HepG2 (cell line): ENCODE results near the gene KIF3A. TPM values are rescaled to one million over a fixed set of nuclear protein-coding genes. Genes with fewer than 3 reads are reported as not detected.

Experiments
- ATF2 ChIP-seq: sonication (generic); formaldehyde crosslinking; IDR thresholded peaks from 2 replicates; pipeline ENCODE4 v1.4.0; 2020; ENCODE audit warnings: missing genetic modification reagents
- BCL6 ChIP-seq: IDR thresholded peaks from 2 replicates; pipeline ENCODE4 v1.6.1; 2016; ENCODE audit warnings: missing genetic modification reagents, missing compliant biosample characterization
- CCDC6 ChIP-seq: sonication (generic); formaldehyde crosslinking; IDR thresholded peaks from 2 replicates; pipeline ENCODE4 v1.8.1; 2022; ENCODE audit warnings: mild to moderate bottlenecking, missing genetic modification reagents, moderate library complexity
- HINFP ChIP-seq: sonication (generic); formaldehyde crosslinking; IDR thresholded peaks from 2 replicates; pipeline ENCODE4 v1.4.0; 2020; ENCODE audit warnings: low read depth, mild to moderate bottlenecking, missing genetic modification reagents
- NFIC ChIP-seq: IDR thresholded peaks from 2 replicates; pipeline ENCODE4 v1.6.1; 2012; ENCODE audit warnings: mild to moderate bottlenecking, low read length, inconsistent platforms
- PAF1 ChIP-seq: IDR thresholded peaks from 2 replicates; pipeline ENCODE4 v1.6.1; 2016; ENCODE audit warnings: missing genetic modification reagents, missing compliant biosample characterization
- PRDM15 ChIP-seq: sonication (generic); formaldehyde crosslinking; IDR thresholded peaks from 2 replicates; pipeline ENCODE4 v1.4.0; 2020; ENCODE audit warnings: missing genetic modification reagents
- SKI ChIP-seq: fragments of 450-650 bp; IDR thresholded peaks from one replicate; pipeline ENCODE4 v1.6.1; 2018; ENCODE audit warnings: mild to moderate bottlenecking; ENCODE audit not compliant: partially characterized antibody
- TAF1 ChIP-seq: sonication (generic); formaldehyde crosslinking; IDR thresholded peaks from 2 replicates; pipeline ENCODE4 v1.4.0; 2020; ENCODE audit warnings: missing genetic modification reagents
- TOPORS ChIP-seq: sonication (generic); formaldehyde crosslinking; IDR thresholded peaks from 2 replicates; pipeline ENCODE4 v1.8.0; 2023; ENCODE audit warnings: mild to moderate bottlenecking, missing genetic modification reagents
- ZNF205 ChIP-seq: IDR thresholded peaks from 2 replicates; pipeline ENCODE4 v1.6.1; 2018; ENCODE audit warnings: missing biosample characterization, missing genetic modification reagents
- ZNF263 ChIP-seq: sonication (generic); formaldehyde crosslinking; IDR thresholded peaks from 2 replicates; pipeline ENCODE4 v1.4.0; 2020; ENCODE audit warnings: missing genetic modification reagents
- ZNF335 ChIP-seq: sonication (generic); formaldehyde crosslinking; IDR thresholded peaks from 2 replicates; pipeline ENCODE4 v1.4.0; 2020; ENCODE audit warnings: missing genetic modification reagents
- ZNF33B ChIP-seq: sonication (generic); formaldehyde crosslinking; IDR thresholded peaks from 2 replicates; pipeline ENCODE4 v1.5.1; 2020; ENCODE audit warnings: mild to moderate bottlenecking, missing genetic modification reagents
- ZNF451 ChIP-seq: sonication (generic); formaldehyde crosslinking; IDR thresholded peaks from 2 replicates; pipeline ENCODE4 v1.5.0; 2020; ENCODE audit warnings: mild to moderate bottlenecking, missing genetic modification reagents
- ZNF563 ChIP-seq: sonication (generic); formaldehyde crosslinking; IDR thresholded peaks from 2 replicates; pipeline ENCODE4 v1.8.0; 2022; ENCODE audit warnings: mild to moderate bottlenecking, moderate library complexity, missing genetic modification reagents
- ZNF572 ChIP-seq: sonication (generic); formaldehyde crosslinking; IDR thresholded peaks from 2 replicates; pipeline ENCODE4 v1.5.1; 2020; ENCODE audit warnings: mild to moderate bottlenecking, missing genetic modification reagents
- ZNF687 ChIP-seq: sonication (generic); formaldehyde crosslinking; IDR thresholded peaks from 2 replicates; pipeline ENCODE4 v1.5.1; 2020; ENCODE audit warnings: mild to moderate bottlenecking, missing genetic modification reagents, moderate library complexity
- ZNF768 ChIP-seq: sonication (generic); formaldehyde crosslinking; IDR thresholded peaks from 2 replicates; pipeline ENCODE4 v1.4.0; 2020; ENCODE audit warnings: missing genetic modification reagents
- polyA plus RNA-seq, 8 experiments: library from polyadenylated mRNA; depleted of rRNA in 3 of 8; stranded (reverse) in 7 of 8; unstranded in 1 of 8; fragments of >200 nt; fragmentation: Illumina TruSeq in 4 of 8; extraction: Trizol in 4 of 8; gene quantifications; 2 replicates each; pipeline versions ENCODE4 v1.2.1 to v1.2.3, GENCODE V29; 2011 to 2016; ENCODE audit warnings: low read depth in 4 of 8, missing spikeins in 1 of 8, mixed read lengths in 1 of 8; ENCODE audit not compliant: insufficient read depth in 1 of 8
- total RNA-seq, 5 experiments: library from RNA; depleted of rRNA; stranded (reverse); fragments of >200 nt; fragmentation: Illumina TruSeq; extraction: Trizol; gene quantifications; 2 replicates each; pipeline ENCODE4 v1.2.3, GENCODE V29; 2016; ENCODE audit warnings: low read depth in 1 of 5

KIF3A gene
- total and polyA plus RNA-seq, 2 of the 13 experiments (the other 11 are each of a cell fraction or from before 2014, with no cell fraction given): 2.3 to 8.4 TPM

- TF ChIP-seq ZNF687: peak; percentile 59
- no peak for TF ChIP-seq HINFP (CRISPR knock-in tag)
- no peak for TF ChIP-seq NFIC
- TF ChIP-seq ZNF33B (CRISPR knock-in tag): no peak
- TF ChIP-seq BCL6: peak; percentile 23; the same call in 1 of the 2 replicates
- no peak for TF ChIP-seq ZNF205 (CRISPR knock-in tag)
- no peak for TF ChIP-seq ZNF563 (CRISPR knock-in tag)
- TF ChIP-seq ZNF572 (CRISPR knock-in tag): no peak
- no peak for TF ChIP-seq TOPORS
- no peak for TF ChIP-seq ATF2 (CRISPR knock-in tag)
- TF ChIP-seq ZNF768 (CRISPR knock-in tag): no peak
- 0 out of 2 replicates have a peak, but pooled peaks have one; percentile 25 for TF ChIP-seq ZNF263 (CRISPR knock-in tag)
- TF ChIP-seq ZNF451: no peak
- no peak for TF ChIP-seq ZNF335
- TF ChIP-seq PRDM15 (CRISPR knock-in tag): no peak
- no peak for TF ChIP-seq SKI
- no peak for TF ChIP-seq TAF1 (CRISPR knock-in tag)
- no peak for TF ChIP-seq PAF1 (CRISPR knock-in tag)
- TF ChIP-seq CCDC6 (CRISPR knock-in tag): no peak
These were observed 34.2 kb upstream of the KIF3A start (continued) for GRCh38 chr5:132771503-132771998.
